ENCODE data around the gene ARNT2. TPM values are rescaled to one million over a fixed set of nuclear protein-coding genes. Genes with fewer than 3 reads are reported as not detected.

Gene ARNT2
- total RNA-seq, 1 donor from 2014 or later, result 21.6 TPM

DNA sequence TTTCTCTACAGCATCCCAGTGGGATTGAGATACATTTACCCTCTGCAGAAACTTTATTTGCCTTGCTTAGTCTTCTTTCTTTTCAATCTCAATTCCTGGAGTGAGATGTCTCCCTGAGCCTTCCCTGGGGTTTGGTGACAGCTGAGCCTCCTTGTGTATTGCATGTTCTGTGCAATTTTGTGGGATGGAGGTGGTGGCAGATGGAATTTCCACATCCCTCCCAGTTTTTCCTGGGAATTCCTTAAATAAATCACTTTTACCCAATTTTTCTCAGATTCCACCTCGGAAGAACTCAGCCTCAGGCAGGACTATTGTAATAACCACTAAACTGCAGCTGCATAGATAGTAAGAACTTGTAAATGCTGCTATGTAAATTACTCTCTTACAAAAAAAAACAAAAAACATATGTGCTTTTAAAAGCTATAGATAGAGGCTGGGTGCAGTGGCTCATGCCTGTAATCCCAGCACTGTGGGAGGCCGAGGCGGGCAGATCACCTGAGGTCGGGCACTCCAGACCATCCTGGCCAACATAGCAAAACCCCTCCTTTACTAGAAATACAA, 202.4 kb downstream of the ARNT2 start:
- no peak for DNase-seq (ENCODE audit: low read depth)
- H3K27me3 ChIP-seq (ENCODE audit: control insufficient read depth, insufficient read depth, low read length), result no peaks in the 10 kb centered on the region
- TF ChIP-seq, protein P1, sequence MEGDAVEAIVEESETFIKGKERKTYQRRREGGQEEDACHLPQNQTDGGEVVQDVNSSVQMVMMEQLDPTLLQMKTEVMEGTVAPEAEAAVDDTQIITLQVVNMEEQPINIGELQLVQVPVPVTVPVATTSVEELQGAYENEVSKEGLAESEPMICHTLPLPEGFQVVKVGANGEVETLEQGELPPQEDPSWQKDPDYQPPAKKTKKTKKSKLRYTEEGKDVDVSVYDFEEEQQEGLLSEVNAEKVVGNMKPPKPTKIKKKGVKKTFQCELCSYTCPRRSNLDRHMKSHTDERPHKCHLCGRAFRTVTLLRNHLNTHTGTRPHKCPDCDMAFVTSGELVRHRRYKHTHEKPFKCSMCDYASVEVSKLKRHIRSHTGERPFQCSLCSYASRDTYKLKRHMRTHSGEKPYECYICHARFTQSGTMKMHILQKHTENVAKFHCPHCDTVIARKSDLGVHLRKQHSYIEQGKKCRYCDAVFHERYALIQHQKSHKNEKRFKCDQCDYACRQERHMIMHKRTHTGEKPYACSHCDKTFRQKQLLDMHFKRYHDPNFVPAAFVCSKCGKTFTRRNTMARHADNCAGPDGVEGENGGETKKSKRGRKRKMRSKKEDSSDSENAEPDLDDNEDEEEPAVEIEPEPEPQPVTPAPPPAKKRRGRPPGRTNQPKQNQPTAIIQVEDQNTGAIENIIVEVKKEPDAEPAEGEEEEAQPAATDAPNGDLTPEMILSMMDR (IDR thresholded peaks at IDR 0.05; ENCODE audit: insufficient read depth, low read length, poor library complexity, severe bottlenecking), result no peak
- H3K4me3 ChIP-seq (ENCODE audit: low read depth, low read length), result no peak overlapping the region
- no peaks in the 10 kb centered on the region for H3K36me3 ChIP-seq (ENCODE audit: control insufficient read depth, insufficient read depth, low read length)

DNA sequence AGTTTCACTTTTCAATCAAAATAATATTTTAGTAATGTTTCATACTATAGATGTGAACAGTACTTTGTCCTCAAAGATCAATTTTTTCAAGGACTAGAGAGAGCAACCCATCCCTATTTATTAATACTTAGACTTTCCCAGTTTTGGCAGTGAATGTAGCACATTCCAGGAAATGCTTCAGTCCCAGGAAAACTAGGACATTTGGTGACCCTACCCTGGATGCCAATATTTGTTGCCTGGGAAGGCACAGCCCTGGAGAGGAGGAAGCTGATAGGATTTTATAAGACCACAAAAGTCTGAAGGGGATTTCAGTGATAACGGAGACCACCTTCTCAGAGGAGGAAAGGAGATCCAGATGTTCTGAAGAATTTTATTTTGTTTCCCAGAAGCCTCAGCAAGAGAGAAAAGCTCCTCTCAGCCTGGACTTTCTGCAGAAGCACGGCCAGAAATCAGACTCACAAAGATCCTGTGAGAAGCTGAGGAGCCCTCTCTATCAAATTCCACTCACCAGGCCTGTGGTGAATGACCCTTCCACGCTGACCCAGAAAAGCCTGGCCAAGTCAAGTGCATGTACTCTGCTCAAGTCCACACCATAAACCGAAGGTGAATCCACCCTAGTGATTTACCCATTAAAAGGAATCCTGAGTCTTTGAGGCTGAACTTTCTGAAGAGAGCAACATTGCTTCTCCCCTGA, 203.3 kb downstream of the ARNT2 start:
- TF ChIP-seq, protein P1 (IDR thresholded peaks at IDR 0.05; ENCODE audit: insufficient read depth, low read length, poor library complexity, severe bottlenecking), result no peak
- no peaks in the 10 kb centered on the region for H3K36me3 ChIP-seq (ENCODE audit: control insufficient read depth, insufficient read depth, low read length)
- H3K27me3 ChIP-seq (ENCODE audit: control insufficient read depth, insufficient read depth, low read length), result no peaks in the 10 kb centered on the region
- no peak overlapping the region for H3K4me3 ChIP-seq (ENCODE audit: low read depth, low read length)
- DNase-seq (ENCODE audit: low read depth), result no peak

DNA sequence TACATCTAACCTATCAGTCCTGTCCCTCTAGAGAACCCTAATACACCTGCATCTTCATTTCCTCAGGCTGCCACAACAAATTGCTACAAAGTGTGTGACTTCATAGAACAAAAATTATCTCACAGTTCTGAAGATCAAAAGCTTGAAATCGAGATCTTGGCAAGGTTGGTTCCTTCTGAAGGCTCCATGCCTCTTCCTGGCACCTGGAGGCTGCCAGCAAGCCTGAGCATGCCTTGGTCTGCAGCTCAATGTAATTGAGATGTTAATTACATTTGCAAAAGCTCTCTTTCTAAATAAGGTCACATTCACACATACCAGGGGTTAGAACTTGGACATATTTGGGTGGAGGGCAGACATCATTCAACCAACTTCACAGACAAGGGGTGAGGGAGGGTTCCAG, 204.5 kb downstream of the ARNT2 start:
- no peaks in the 10 kb centered on the region for H3K27me3 ChIP-seq (ENCODE audit: control insufficient read depth, insufficient read depth, low read length)
- TF ChIP-seq, protein P1 (IDR thresholded peaks at IDR 0.05; ENCODE audit: insufficient read depth, low read length, poor library complexity, severe bottlenecking), result no peak
- no peak for DNase-seq (ENCODE audit: low read depth)

GRCh38 chr15:80609091-80609490, 204.9 kb downstream of the ARNT2 start:
- Histone ChIP-seq H3K4me3 (ENCODE audit: low read depth, low read length) (no peak overlapping the region), H3K36me3 (ENCODE audit: control insufficient read depth, insufficient read depth, low read length) (no peaks in the 10 kb centered on the region), H3K27me3 (ENCODE audit: control insufficient read depth, insufficient read depth, low read length) (no peaks in the 10 kb centered on the region)
- TF ChIP-seq, protein P1 (IDR thresholded peaks at IDR 0.05; ENCODE audit: insufficient read depth, low read length, poor library complexity, severe bottlenecking), result no peak
- no peak for DNase-seq (ENCODE audit: low read depth)

More for the DNA sequence above, 204.5 kb downstream of the ARNT2 start:
- Histone ChIP-seq H3K4me3 (ENCODE audit: low read depth, low read length) (no peak overlapping the region), H3K36me3 (ENCODE audit: control insufficient read depth, insufficient read depth, low read length) (no peaks in the 10 kb centered on the region)

DNA sequence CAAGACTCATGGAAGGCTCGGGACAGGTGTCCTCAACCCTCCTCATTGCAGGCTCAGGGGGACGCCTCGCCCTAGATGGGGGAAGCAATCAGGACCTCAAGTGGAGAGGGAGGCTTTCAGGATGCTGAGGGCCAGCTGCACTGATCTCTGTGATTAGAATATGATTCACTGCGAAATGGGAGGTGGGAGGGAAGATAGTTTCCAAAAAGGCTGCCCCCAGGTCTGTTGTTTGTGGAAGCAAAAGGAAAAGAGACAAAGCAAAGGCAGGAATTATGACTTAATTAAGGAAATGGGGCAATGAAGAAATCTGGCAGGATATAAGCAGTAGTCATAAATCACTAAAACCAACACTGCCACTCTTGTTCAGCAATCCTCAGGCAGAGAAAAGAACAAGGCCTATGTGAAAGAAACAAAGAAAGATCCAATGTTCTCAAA, 205.3 kb downstream of the ARNT2 start:
- TF ChIP-seq, protein P1 (IDR thresholded peaks at IDR 0.05; ENCODE audit: insufficient read depth, low read length, poor library complexity, severe bottlenecking), result no peak
- no peaks in the 10 kb centered on the region for H3K36me3 ChIP-seq (ENCODE audit: control insufficient read depth, insufficient read depth, low read length)
- no peak overlapping the region for H3K4me3 ChIP-seq (ENCODE audit: low read depth, low read length)
- H3K27me3 ChIP-seq (ENCODE audit: control insufficient read depth, insufficient read depth, low read length), result no peaks in the 10 kb centered on the region
- DNase-seq (ENCODE audit: low read depth), result no peak
